ENCODE data around the gene VWF.

VWF gene

GRCh38 chr12:5927732-5928516, 196.5 kb downstream of the VWF start:
- TF ChIP-seq POLR2AphosphoS5 (IDR thresholded peaks at IDR 0.05; ENCODE audit: borderline replicate concordance, low read depth, low read length) (no peak), EZH2 (IDR thresholded peaks at IDR 0.05) (no peak), FOXP2 (optimal IDR thresholded peaks at IDR 0.05; ENCODE audit: control extremely low read depth, extremely low read length, insufficient read depth) (no peak)
- Histone ChIP-seq H3K27ac (no peak overlapping the region), H3K36me3 (ENCODE audit: insufficient read depth, low read length) (no peaks in the 10 kb centered on the region), H3K9me3 (ENCODE audit: low read depth, low read length) (no peaks in the 10 kb centered on the region), H3K4me3 (no peak overlapping the region), H3K9ac (ENCODE audit: insufficient read length) (no peak overlapping the region)
- DNase-seq (ENCODE audit: low read depth, low spot score) = no peak

- TF ChIP-seq FOXP2 (optimal IDR thresholded peaks at IDR 0.05; ENCODE audit: control extremely low read depth, extremely low read length, insufficient read depth) = no peak
- no peak overlapping the region for H3K27ac ChIP-seq
- DNase-seq (ENCODE audit: low read depth, low spot score) = no peak
- H3K9ac ChIP-seq (ENCODE audit: insufficient read length) = no peak overlapping the region
- no peak overlapping the region for H3K4me3 ChIP-seq
- H3K9me3 ChIP-seq (ENCODE audit: low read depth, low read length) = no peaks in the 10 kb centered on the region
- H3K36me3 ChIP-seq (ENCODE audit: insufficient read depth, low read length) = no peaks in the 10 kb centered on the region
These were observed 198.8 kb downstream of the VWF start for GRCh38 chr12:5925646-5926045.

GRCh38 chr12:5924342-5924741, 200.1 kb downstream of the VWF start:
- no peak for DNase-seq (ENCODE audit: low read depth, low spot score)
- H3K27ac ChIP-seq = no peak overlapping the region
- no peak overlapping the region for H3K9ac ChIP-seq (ENCODE audit: insufficient read length)
- no peaks in the 10 kb centered on the region for H3K9me3 ChIP-seq (ENCODE audit: low read depth, low read length)
- TF ChIP-seq POLR2AphosphoS5 (IDR thresholded peaks at IDR 0.05; ENCODE audit: borderline replicate concordance, low read depth, low read length) = no peak
- TF ChIP-seq FOXP2 (optimal IDR thresholded peaks at IDR 0.05; ENCODE audit: control extremely low read depth, extremely low read length, insufficient read depth) = no peak
- TF ChIP-seq EZH2 (IDR thresholded peaks at IDR 0.05) = no peak
- H3K4me3 ChIP-seq = no peak overlapping the region
- H3K36me3 ChIP-seq (ENCODE audit: insufficient read depth, low read length) = no peaks in the 10 kb centered on the region

- Histone ChIP-seq H3K27ac (no peak overlapping the region), H3K9ac (ENCODE audit: insufficient read length) (no peak overlapping the region), H3K9me3 (ENCODE audit: low read depth, low read length) (no peaks in the 10 kb centered on the region), H3K4me3 (no peak overlapping the region), H3K36me3 (ENCODE audit: insufficient read depth, low read length) (no peaks in the 10 kb centered on the region)
- TF ChIP-seq EZH2 (IDR thresholded peaks at IDR 0.05) (no peak), FOXP2 (optimal IDR thresholded peaks at IDR 0.05; ENCODE audit: control extremely low read depth, extremely low read length, insufficient read depth) (no peak), POLR2AphosphoS5 (IDR thresholded peaks at IDR 0.05; ENCODE audit: borderline replicate concordance, low read depth, low read length) (no peak)
- DNase-seq (ENCODE audit: low read depth, low spot score) = no peak
These were observed 200.7 kb downstream of the VWF start for GRCh38 chr12:5923751-5924150.

- no peaks in the 10 kb centered on the region for H3K9me3 ChIP-seq (ENCODE audit: low read depth, low read length)
- TF ChIP-seq POLR2AphosphoS5 (IDR thresholded peaks at IDR 0.05; ENCODE audit: borderline replicate concordance, low read depth, low read length) (no peak), FOXP2 (optimal IDR thresholded peaks at IDR 0.05; ENCODE audit: control extremely low read depth, extremely low read length, insufficient read depth) (no peak), EZH2 (IDR thresholded peaks at IDR 0.05) (no peak)
- no peak overlapping the region for H3K9ac ChIP-seq (ENCODE audit: insufficient read length)
- no peak overlapping the region for H3K4me3 ChIP-seq
- H3K36me3 ChIP-seq (ENCODE audit: insufficient read depth, low read length) = no peaks in the 10 kb centered on the region
- no peak for DNase-seq (ENCODE audit: low read depth, low spot score)
- H3K27ac ChIP-seq = no peak overlapping the region
These were observed 201.3 kb downstream of the VWF start for GRCh38 chr12:5923043-5923605.

GRCh38 chr12:5921966-5922899, 202.2 kb downstream of the VWF start:
- no peaks in the 10 kb centered on the region for H3K9me3 ChIP-seq (ENCODE audit: low read depth, low read length)
- no peak overlapping the region for H3K9ac ChIP-seq (ENCODE audit: insufficient read length)
- DNase-seq (ENCODE audit: low read depth, low spot score) = no peak
- H3K4me3 ChIP-seq = no peak overlapping the region
- no peak overlapping the region for H3K27ac ChIP-seq
- H3K36me3 ChIP-seq (ENCODE audit: insufficient read depth, low read length) = no peaks in the 10 kb centered on the region
- TF ChIP-seq EZH2 (IDR thresholded peaks at IDR 0.05) = no peak
- no peak for TF ChIP-seq POLR2AphosphoS5 (IDR thresholded peaks at IDR 0.05; ENCODE audit: borderline replicate concordance, low read depth, low read length)
- TF ChIP-seq FOXP2 (optimal IDR thresholded peaks at IDR 0.05; ENCODE audit: control extremely low read depth, extremely low read length, insufficient read depth) = no peak

GRCh38 chr12:5921027-5921909, 203.2 kb downstream of the VWF start:
- TF ChIP-seq EZH2 (IDR thresholded peaks at IDR 0.05) (no peak), POLR2AphosphoS5 (IDR thresholded peaks at IDR 0.05; ENCODE audit: borderline replicate concordance, low read depth, low read length) (no peak), FOXP2 (optimal IDR thresholded peaks at IDR 0.05; ENCODE audit: control extremely low read depth, extremely low read length, insufficient read depth) (no peak)
- no peak for DNase-seq (ENCODE audit: low read depth, low spot score)
- Histone ChIP-seq H3K9ac (ENCODE audit: insufficient read length) (no peak overlapping the region), H3K27ac (no peak overlapping the region), H3K36me3 (ENCODE audit: insufficient read depth, low read length) (no peaks in the 10 kb centered on the region), H3K9me3 (ENCODE audit: low read depth, low read length) (no peaks in the 10 kb centered on the region), H3K4me3 (no peak overlapping the region)
